Adrenal gland (tissue), 12 donors: ENCODE data around the gene ORMDL3. TPM values are rescaled to one million over a fixed set of nuclear protein-coding genes. Genes with fewer than 3 reads are reported as not detected.

Experiments used
- DNase-seq, 7 donors: peaks; one replicate each; pipeline ENCODE4 v3.0.0-alpha.2; 2019 to 2020
- H3K27ac ChIP-seq, 5 donors: fragments of 200-600 bp; sonication (generic) in 4 of 5; 1 replicate in 3 of 5; 2 replicates in 2 of 5; pipeline versions ENCODE4 v1.5.1 to v1.8.0; 2016 to 2020; ENCODE audit warnings: mild to moderate bottlenecking in 1 of 5
- H3K27me3 ChIP-seq: fragments of 200-600 bp; 2 replicates; pipeline ENCODE4 v1.8.0; 2021
- H3K36me3 ChIP-seq, 2 donors: fragments of 200-600 bp; replicated peaks in 1 of 2; 1 replicate in 1 of 2; 2 replicates in 1 of 2; pipeline versions ENCODE4 v1.5.1 to v1.8.0; 2018 to 2022
- H3K4me1 ChIP-seq, 2 donors: fragments of 200-600 bp; replicated peaks in 1 of 2; 1 replicate in 1 of 2; 2 replicates in 1 of 2; pipeline versions ENCODE4 v1.5.1 to v1.8.0; 2018 to 2021
- H3K4me3 ChIP-seq, 4 donors: fragments of 200-600 bp; sonication (generic) in 3 of 4; one replicate each; pipeline ENCODE4 v1.5.1; 2016 to 2018
- H3K9me3 ChIP-seq, 3 donors: fragments of 200-600 bp; sonication (generic) in 1 of 3; replicated peaks in 1 of 3; 1 replicate in 2 of 3; 2 replicates in 1 of 3; pipeline versions ENCODE4 v1.5.1 to v1.8.0; 2016 to 2021
- CTCF ChIP-seq, 6 experiments: fragments of 450-650 bp in 4 of 6; fragments of 200-600 bp in 2 of 6; sonication (generic) in 1 of 6; IDR thresholded peaks; 1 replicate in 5 of 6; 2 replicates in 1 of 6; pipeline versions ENCODE4 v1.5.1 to v1.8.0; 2016 to 2021; ENCODE audit warnings: antibody characterized with exemption in 6 of 6, mild to moderate bottlenecking in 2 of 6, moderate library complexity in 1 of 6
- POLR2A ChIP-seq, 2 donors: fragments of 450-650 bp; IDR thresholded peaks; one replicate each; pipeline ENCODE4 v1.6.1; 2017; ENCODE audit warnings: antibody characterized with exemption in 2 of 2, mild to moderate bottlenecking in 2 of 2, moderate library complexity in 1 of 2
- WGBS, 4 donors: extraction: QIAGEN DNeasy Blood & Tissue Kit in 2 of 4; methylation state at CpG; one replicate each; pipeline versions ENCODE4 v1.1.5 to v1.1.7; 2013 to 2017; 5-methylcytosine and 5-hydroxymethylcytosine counted together
- intact Hi-C, 2 donors: fragments of 100-400 bp; cut with DNase I; formaldehyde crosslinking; loops; one replicate each; pipeline versions ENCODE4 v1.14.1 to v1.15.0; 2022 to 2023
- polyA plus RNA-seq, 3 donors: library from polyadenylated mRNA; stranded (reverse); fragments of 200-250 nt in 2 of 3; fragments of 350-450 nt in 1 of 3; fragmentation: Illumina TruSeq in 1 of 3; extraction: RNeasy Lipid Tissue Mini Kit (QIAGEN cat#74804) in 1 of 3; gene quantifications; one replicate each; pipeline ENCODE4 v1.2.3, GENCODE V29; 2013 to 2014
- total RNA-seq, 9 donors: library from RNA; depleted of rRNA in 4 of 9; stranded (reverse); fragments of >200 nt in 4 of 9; fragments of 120-200 nt in 1 of 9; fragmentation: NEBNext Ultra II Directional in 1 of 9; extraction: Animal tissue kit (Norgen Biotek cat#: 25700) in 1 of 9; gene quantifications; one replicate each; pipeline versions ENCODE4 v1.1.0 to v1.2.4, GENCODE V29; 2013 to 2023
- donor health status: healthy with polysubstance abuse.
- donor health status: Bipolar disorder and iron deficiency.
- donor health status: DM: yes; HTN: yes; CAD: no.
- donor health status: DM: no; HTN: no; CAD: no.
- donor health status: DM: no; HTN: no; CAD: no.
- donor health status: DM: yes; HTN: yes; CAD: no.

Gene ORMDL3
- total and polyA plus RNA-seq, 12 donors = 29.1 to 102 (median 51.9) TPM

- 73 to 89% (median 84%) methylated on average over 14 to 15 of the region's 15 CpGs for WGBS, 4 donors
- no peak overlapping the region for H3K27ac ChIP-seq
- DNase-seq = no peak
- no peak overlapping the region for H3K4me3 ChIP-seq
- no peaks in the 10 kb centered on the region for H3K36me3 ChIP-seq
- TF ChIP-seq POLR2A (IDR thresholded peaks at IDR 0.05) (no peak), CTCF (IDR thresholded peaks at IDR 0.05) (no peak)
- no peaks in the 10 kb centered on the region for H3K4me1 ChIP-seq
- H3K9me3 ChIP-seq = no peaks in the 10 kb centered on the region
- peaks cover 6% of the 10 kb centered on the region for H3K27me3 ChIP-seq
- intact Hi-C loops = no loop called here
Measured at GRCh38 chr17:39946551-39947330, 19.3 kb upstream of the ORMDL3 start.

- no peak overlapping the region for H3K27ac ChIP-seq
- TF ChIP-seq POLR2A (IDR thresholded peaks at IDR 0.05) (no peak), CTCF (IDR thresholded peaks at IDR 0.05) (no peak)
- H3K4me1 ChIP-seq = no peaks in the 10 kb centered on the region
- H3K27me3 ChIP-seq = peaks cover 6% of the 10 kb centered on the region
- no peaks in the 10 kb centered on the region for H3K9me3 ChIP-seq
- intact Hi-C loops = no loop called here
- H3K4me3 ChIP-seq = no peak overlapping the region
- 84 to 93% (median 88%) methylated on average over 3 to 16 of the region's 16 CpGs for WGBS, 4 donors
- DNase-seq = no peak
- no peaks in the 10 kb centered on the region for H3K36me3 ChIP-seq
Measured at GRCh38 chr17:39944393-39944711, 17.0 kb upstream of the ORMDL3 start.

- Histone ChIP-seq H3K36me3 (no peaks in the 10 kb centered on the region), H3K4me3 (no peak overlapping the region), H3K27ac (no peak overlapping the region), H3K27me3 (peaks cover 6% of the 10 kb centered on the region), H3K4me1 (no peaks in the 10 kb centered on the region), H3K9me3 (no peaks in the 10 kb centered on the region)
- TF ChIP-seq CTCF (IDR thresholded peaks at IDR 0.05) (no peak), POLR2A (IDR thresholded peaks at IDR 0.05) (no peak)
- no peak for DNase-seq
- intact Hi-C loops = no loop called here
- WGBS, 4 donors = 66 to 87% (median 79%) methylated on average over 4 to 14 of the region's 14 CpGs
Measured at GRCh38 chr17:39943702-39944392, 16.4 kb upstream of the ORMDL3 start.

- no peaks in the 10 kb centered on the region for H3K4me1 ChIP-seq
- no peak for DNase-seq
- 47 to 63% (median 50%) methylated on average over 6 of the region's 6 CpGs for WGBS, 4 donors
- intact Hi-C loops = no loop called here
- no peak overlapping the region for H3K27ac ChIP-seq
- no peaks in the 10 kb centered on the region for H3K36me3 ChIP-seq
- TF ChIP-seq POLR2A (IDR thresholded peaks at IDR 0.05) = no peak
- peak in 1 of 6 experiments; percentile 19 for TF ChIP-seq CTCF (IDR thresholded peaks at IDR 0.05)
- H3K27me3 ChIP-seq = peaks cover 10% of the 10 kb centered on the region
- H3K9me3 ChIP-seq = no peaks in the 10 kb centered on the region
- no peak overlapping the region for H3K4me3 ChIP-seq
Measured at GRCh38 chr17:39939588-39940419, 12.4 kb upstream of the ORMDL3 start.
